RWPE1 (cell line): Measurements from ENCODE around the gene PDE11A.

Source experiments
- CTCF ChIA-PET: fragments of 350-600 bp; sonication (Branson Sonifier 250); formaldehyde crosslinking; extraction: SDS; loops from one replicate; lab custom pipeline; 2021; lab: Yijun Ruan, JAX
- POLR2A ChIA-PET: fragments of 400-600 bp; formaldehyde crosslinking; extraction: SDS; loops from one replicate; lab custom pipeline; 2020; ENCODE audit warnings: antibody characterized with exemption; ENCODE audit not compliant: low non-redundant PET; lab: Yijun Ruan, JAX
- DNase-seq: peaks from one replicate; pipeline ENCODE4 v3.0.0; 2012; ENCODE audit warnings: low spot score
- H3K27ac ChIP-seq: fragments of 450-650 bp; 2 replicates; pipeline ENCODE4 v1.5.1; 2017
- CTCF ChIP-seq: fragments of 450-650 bp; conservative IDR thresholded peaks from 2 replicates; pipeline ENCODE4 v1.5.1; 2017; ENCODE audit warnings: low read depth, mild to moderate bottlenecking

Gene PDE11A

GRCh38 chr2:177688844-177689243 is 383.7 kb downstream of the PDE11A start:
- CTCF ChIA-PET, result no interaction called here
- POLR2A ChIA-PET, result no interaction called here
- no peak for TF ChIP-seq CTCF
- DNase-seq, result no peak
- no peak overlapping the region for H3K27ac ChIP-seq

GRCh38 chr2:177683661-177684069 is 388.9 kb downstream of the PDE11A start:
- H3K27ac ChIP-seq, result no peak overlapping the region
- no peak for DNase-seq
- ChIA-PET POLR2A (no interaction called here), CTCF (no interaction called here)
- TF ChIP-seq CTCF, result no peak

GRCh38 chr2:177682836-177683660 is 389.5 kb downstream of the PDE11A start:
- ChIA-PET POLR2A (no interaction called here), CTCF (no interaction called here)
- TF ChIP-seq CTCF, result no peak
- no peak overlapping the region for H3K27ac ChIP-seq
- DNase-seq, result no peak

GRCh38 chr2:177682006-177682405 is 390.6 kb downstream of the PDE11A start:
- no peak for TF ChIP-seq CTCF
- DNase-seq, result no peak
- ChIA-PET CTCF (no interaction called here), POLR2A (no interaction called here)
- H3K27ac ChIP-seq, result no peak overlapping the region

- no peak for TF ChIP-seq CTCF
Measured at GRCh38 chr2:177680866-177681712, 391.5 kb downstream of the PDE11A start.

More at GRCh38 chr2:177680866-177681712, 391.5 kb downstream of the PDE11A start:
- DNase-seq, result no peak
- ChIA-PET POLR2A (no interaction called here), CTCF (interaction anchor here (0.6 kb wide), 2 partner anchors 42 to 92 kb away, joined by 3 read pairs; no protein-coding TSS in a partner anchor)
- no peak overlapping the region for H3K27ac ChIP-seq
